Keratinocyte (primary cell): ENCODE data around the gene TNXB. TPM values are rescaled to one million over a fixed set of nuclear protein-coding genes. Genes with fewer than 3 reads are reported as not detected.

ENCODE experiments used
- DNase-seq: peaks from one replicate; pipeline ENCODE4 v3.0.0-alpha.2; 2011; ENCODE audit warnings: low read depth, missing footprints, low spot score
- FAIRE-seq: peaks from 2 replicates; lab custom pipeline; 2011; peaks lifted over from hg19 to GRCh38; lab: Jason Lieb, UNC
- H2AFZ ChIP-seq: 2 replicates; pipeline ENCODE4 v1.6.0; 2012; ENCODE audit warnings: low read length, control low read depth, inconsistent platforms; ENCODE audit not compliant: control insufficient read depth
- H3K27ac ChIP-seq: 2 replicates; pipeline ENCODE4 v1.5.1; 2011; ENCODE audit warnings: low read length; ENCODE audit not compliant: control insufficient read depth, insufficient read depth
- H3K27me3 ChIP-seq: 3 replicates; pipeline ENCODE4 v1.6.0; 2011; ENCODE audit warnings: low read length; ENCODE audit not compliant: control insufficient read depth, insufficient read depth; ENCODE audit errors: extremely low read depth
- H3K36me3 ChIP-seq, 2 experiments: 2 replicates in 1 of 2; 3 replicates in 1 of 2; pipeline ENCODE4 v1.5.1; 2011; ENCODE audit warnings: low read length in 2 of 2, mild to moderate bottlenecking in 1 of 2; ENCODE audit not compliant: control insufficient read depth in 2 of 2, insufficient read depth in 2 of 2; ENCODE audit errors: extremely low read depth in 1 of 2
- H3K4me1 ChIP-seq: 3 replicates; pipeline ENCODE4 v1.5.1; 2011; ENCODE audit warnings: low read length; ENCODE audit not compliant: control insufficient read depth, insufficient read depth; ENCODE audit errors: extremely low read depth
- H3K4me2 ChIP-seq: 3 replicates; pipeline ENCODE4 v1.6.0; 2011; ENCODE audit warnings: low read depth, low read length; ENCODE audit not compliant: control insufficient read depth, insufficient read depth; ENCODE audit errors: extremely low read depth
- H3K4me3 ChIP-seq, 3 experiments: fragments of 200-600 bp in 1 of 3; sonication (generic) in 1 of 3; 2 replicates in 2 of 3; 3 replicates in 1 of 3; pipeline ENCODE4 v1.5.1; 2011 to 2016; ENCODE audit warnings: low read length in 3 of 3, mild to moderate bottlenecking in 3 of 3, control low read depth in 2 of 3, inconsistent platforms in 1 of 3, low read depth in 1 of 3, mixed read lengths in 1 of 3, mixed run types in 1 of 3, moderate library complexity in 1 of 3; ENCODE audit not compliant: control insufficient read depth in 2 of 3, insufficient read depth in 2 of 3; ENCODE audit errors: extremely low read depth in 1 of 3
- H3K79me2 ChIP-seq: 2 replicates; pipeline ENCODE4 v1.6.0; 2012; ENCODE audit warnings: low read length; ENCODE audit not compliant: control insufficient read depth, insufficient read depth
- H3K9ac ChIP-seq: 3 replicates; pipeline ENCODE4 v1.6.0; 2011; ENCODE audit warnings: low read length; ENCODE audit not compliant: control insufficient read depth, insufficient read depth; ENCODE audit errors: extremely low read depth
- H3K9me1 ChIP-seq: 3 replicates; pipeline ENCODE4 v1.6.0; 2011; ENCODE audit warnings: low read length; ENCODE audit not compliant: control insufficient read depth, insufficient read depth; ENCODE audit errors: extremely low read depth
- H3K9me3 ChIP-seq: 2 replicates; pipeline ENCODE4 v1.5.1; 2012; ENCODE audit warnings: low read depth, low read length; ENCODE audit not compliant: control insufficient read depth
- H4K20me1 ChIP-seq: 3 replicates; pipeline ENCODE4 v1.6.0; 2011; ENCODE audit warnings: low read length; ENCODE audit not compliant: control insufficient read depth, insufficient read depth; ENCODE audit errors: extremely low read depth
- EZH2 ChIP-seq: IDR thresholded peaks from one replicate; pipeline ENCODE4 v1.6.1; 2012; ENCODE audit warnings: inconsistent platforms, mild to moderate bottlenecking, low read length, moderate library complexity
- dilution Hi-C: fragments of 300-500 bp; cut with MboI; formaldehyde crosslinking; loops from one replicate; pipeline ENCODE4 v1.7.0; 2020; ENCODE audit warnings: low sequenced_read_pairs; ENCODE audit not compliant: extremely low pct_ligation_motif_present
- polyA plus RNA-seq, 5 experiments: library from polyadenylated mRNA; depleted of rRNA in 3 of 5; stranded (reverse) in 3 of 5; stranded (forward) in 1 of 5; unstranded in 1 of 5; fragments of >200 nt; gene quantifications; 1 replicate in 1 of 5; 2 replicates in 3 of 5; 3 replicates in 1 of 5; pipeline versions ENCODE4 v1.2.1 to v1.2.3, GENCODE V29; 2011 to 2012; ENCODE audit warnings: missing spikeins in 2 of 5, low read depth in 1 of 5, low replicate concordance in 1 of 5
- TF ChIP-seq, protein P1 (sequence below), 3 experiments: IDR thresholded peaks in 1 of 3; conservative IDR thresholded peaks in 1 of 3; optimal IDR thresholded peaks in 1 of 3; 2 replicates in 2 of 3; 3 replicates in 1 of 3; pipeline versions ENCODE3 to v1.5.1; 2011; ENCODE audit warnings: low read length in 3 of 3, mild to moderate bottlenecking in 3 of 3, moderate library complexity in 2 of 3, control low read depth in 1 of 3, inconsistent platforms in 1 of 3; ENCODE audit not compliant: insufficient read depth in 2 of 3; ENCODE audit errors: extremely low read depth in 1 of 3

Gene TNXB
- polyA plus RNA-seq, 1 donor (not counting 4 experiments of a cell fraction or from before 2014, with no cell fraction given): 0.25 TPM

DNA sequence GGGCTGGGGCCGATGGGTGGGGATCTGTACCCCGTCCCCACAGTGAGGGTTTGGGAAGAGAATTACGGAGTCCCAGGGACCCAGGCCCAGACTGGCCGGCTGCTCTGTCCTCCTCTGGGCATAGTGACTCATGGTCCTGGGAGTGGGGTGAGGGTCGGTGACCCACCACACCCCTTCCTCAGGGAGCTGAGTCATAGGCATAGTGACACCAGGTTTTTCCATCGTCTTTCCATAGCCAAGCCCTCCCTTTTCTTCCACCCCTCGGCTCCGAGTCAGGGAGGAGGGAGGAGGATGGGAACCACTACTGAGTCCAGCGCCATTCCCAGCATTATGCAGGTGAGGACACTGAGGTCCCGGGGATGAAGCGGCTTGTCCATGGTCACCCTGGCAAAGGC lies 62.1 kb downstream of the TNXB start:
- DNase-seq: no peak
- FAIRE-seq: no peak
- Histone ChIP-seq H3K27ac (no peak overlapping the region), H3K27me3 (peaks cover 8% of the 10 kb centered on the region), H4K20me1 (no peaks in the 10 kb centered on the region), H3K4me1 (peaks cover 7% of the 10 kb centered on the region), H3K9ac (no peak overlapping the region), H3K4me2 (no peak overlapping the region), H3K36me3 (no peaks in the 10 kb centered on the region), H2AFZ (no peak overlapping the region), H3K9me3 (no peaks in the 10 kb centered on the region), H3K4me3 (no peak overlapping the region), H3K9me1 (no peaks in the 10 kb centered on the region), H3K79me2 (no peaks in the 10 kb centered on the region)
- dilution Hi-C loops: no loop called here
- TF ChIP-seq, protein P1, sequence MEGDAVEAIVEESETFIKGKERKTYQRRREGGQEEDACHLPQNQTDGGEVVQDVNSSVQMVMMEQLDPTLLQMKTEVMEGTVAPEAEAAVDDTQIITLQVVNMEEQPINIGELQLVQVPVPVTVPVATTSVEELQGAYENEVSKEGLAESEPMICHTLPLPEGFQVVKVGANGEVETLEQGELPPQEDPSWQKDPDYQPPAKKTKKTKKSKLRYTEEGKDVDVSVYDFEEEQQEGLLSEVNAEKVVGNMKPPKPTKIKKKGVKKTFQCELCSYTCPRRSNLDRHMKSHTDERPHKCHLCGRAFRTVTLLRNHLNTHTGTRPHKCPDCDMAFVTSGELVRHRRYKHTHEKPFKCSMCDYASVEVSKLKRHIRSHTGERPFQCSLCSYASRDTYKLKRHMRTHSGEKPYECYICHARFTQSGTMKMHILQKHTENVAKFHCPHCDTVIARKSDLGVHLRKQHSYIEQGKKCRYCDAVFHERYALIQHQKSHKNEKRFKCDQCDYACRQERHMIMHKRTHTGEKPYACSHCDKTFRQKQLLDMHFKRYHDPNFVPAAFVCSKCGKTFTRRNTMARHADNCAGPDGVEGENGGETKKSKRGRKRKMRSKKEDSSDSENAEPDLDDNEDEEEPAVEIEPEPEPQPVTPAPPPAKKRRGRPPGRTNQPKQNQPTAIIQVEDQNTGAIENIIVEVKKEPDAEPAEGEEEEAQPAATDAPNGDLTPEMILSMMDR (optimal IDR thresholded peaks at IDR 0.05 in 1 of 3, IDR thresholded peaks at IDR 0.05 in 1 of 3, conservative IDR thresholded peaks at IDR 0.05 in 1 of 3; ENCODE audit: extremely low read depth in 1 of 3, insufficient read depth in 2 of 3, low read length in 3 of 3): no peak
- no peak for TF ChIP-seq EZH2

GRCh38 chr6:32046450-32047083 lies 62.6 kb downstream of the TNXB start:
- Histone ChIP-seq H3K27me3 (peaks cover 8% of the 10 kb centered on the region), H4K20me1 (no peaks in the 10 kb centered on the region), H3K79me2 (no peaks in the 10 kb centered on the region), H3K27ac (no peak overlapping the region), H3K9me3 (no peaks in the 10 kb centered on the region), H3K9ac (no peak overlapping the region), H3K4me1 (peaks cover 7% of the 10 kb centered on the region), H3K4me2 (no peak overlapping the region), H3K9me1 (no peaks in the 10 kb centered on the region), H3K36me3 (no peaks in the 10 kb centered on the region), H3K4me3 (no peak overlapping the region), H2AFZ (no peak overlapping the region)
- FAIRE-seq (no peak), DNase-seq (no peak)
- dilution Hi-C loops: no loop called here
- TF ChIP-seq, protein P1 (optimal IDR thresholded peaks at IDR 0.05 in 1 of 3, IDR thresholded peaks at IDR 0.05 in 1 of 3, conservative IDR thresholded peaks at IDR 0.05 in 1 of 3; ENCODE audit: extremely low read depth in 1 of 3, insufficient read depth in 2 of 3, low read length in 3 of 3): no peak
- no peak for TF ChIP-seq EZH2
